HCT116 (cell line): ENCODE results near the gene C4orf51. TPM values are rescaled to one million over a fixed set of nuclear protein-coding genes. Genes with fewer than 3 reads are reported as not detected.

Source experiments
- ATAC-seq: fragments of 200-7000 bp; cut with Tn5 transposase; 2 replicates; pipeline ENCODE4 v1.9.1; 2020; ENCODE audit warnings: mild to moderate bottlenecking, moderate library complexity
- BruUV-seq: library from RNA; stranded (reverse); fragments of 400-500 nt; replicated peaks from 2 replicates; lab custom pipeline; 2021; lab: Mats Ljungman, UMichigan
- CTCF ChIA-PET: fragments of 300-600 bp; sonication (Branson Sonifier 250); formaldehyde crosslinking; loops from one replicate; lab custom pipeline; 2021; ENCODE audit warnings: antibody characterized with exemption; lab: Charles Lee
- POLR2A ChIA-PET: fragments of 300-600, 350-600 bp; sonication (Branson Sonifier 250); formaldehyde crosslinking; loops from one replicate; lab custom pipeline; 2021; ENCODE audit warnings: antibody characterized with exemption; lab: Charles Lee
- RAD21 ChIA-PET, 2 experiments: fragments of 300-600 bp; sonication (Branson Sonifier 250); formaldehyde crosslinking; loops; one replicate each; lab custom pipeline; 2023; ENCODE audit warnings: low total read pairs in 2 of 2; ENCODE audit not compliant: uncharacterized antibody in 2 of 2, unreplicated experiment in 2 of 2, low non-redundant PET in 1 of 2; lab: Charles Lee
- DNase-seq: peaks from one replicate; pipeline ENCODE4 v3.0.0-alpha.2; 2010; ENCODE audit warnings: low read depth, low spot score
- H2AFZ ChIP-seq: fragments of 200-600 bp; shearing (Covaris generic), sonication (generic); 2 replicates; pipeline ENCODE4 v1.6.1; 2017; ENCODE audit warnings: low read depth, mixed run types, mixed read lengths, antibody characterized with exemption, low read length; ENCODE audit not compliant: poor library complexity, severe bottlenecking
- H3K27ac ChIP-seq: 2 replicates; pipeline ENCODE4 v1.5.1; 2012; ENCODE audit warnings: low read depth, low read length
- H3K27me3 ChIP-seq: fragments of 200-600 bp; sonication (generic); 2 replicates; pipeline ENCODE4 v1.6.1; 2016; ENCODE audit warnings: mixed run types, low read length, mixed read lengths; ENCODE audit not compliant: insufficient read depth
- H3K36me3 ChIP-seq, 2 experiments: fragments of 200-500 bp in 1 of 2; fragments of 200-600 bp in 1 of 2; sonication (Bioruptor generic) in 1 of 2; sonication (generic) in 1 of 2; 2 replicates each; pipeline versions ENCODE4 v1.5.1 to v1.6.1; 2014 to 2016; ENCODE audit warnings: low read length in 2 of 2, inconsistent platforms in 1 of 2, mixed read lengths in 1 of 2, mixed run types in 1 of 2; ENCODE audit not compliant: insufficient read depth in 2 of 2, control insufficient read depth in 1 of 2
- H3K4me1 ChIP-seq, 2 experiments: fragments of 200-600 bp in 1 of 2; sonication (generic) in 1 of 2; 2 replicates each; pipeline versions ENCODE4 v1.5.1 to v1.6.1; 2012 to 2017; ENCODE audit warnings: low read length in 2 of 2, inconsistent platforms in 1 of 2, mild to moderate bottlenecking in 1 of 2, mixed read lengths in 1 of 2, mixed run types in 1 of 2, moderate library complexity in 1 of 2; ENCODE audit not compliant: insufficient read depth in 2 of 2, control insufficient read depth in 1 of 2
- H3K4me2 ChIP-seq: fragments of 200-600 bp; sonication (generic); 2 replicates; pipeline ENCODE4 v1.6.1; 2017; ENCODE audit warnings: mixed run types, low read length, mixed read lengths
- H3K4me3 ChIP-seq, 2 experiments: fragments of 200-600 bp in 1 of 2; sonication (generic) in 1 of 2; replicated peaks in 1 of 2; 2 replicates each; pipeline ENCODE4 v1.5.1; 2011 to 2016; ENCODE audit warnings: low read length in 2 of 2, control low read depth in 1 of 2, low read depth in 1 of 2, mild to moderate bottlenecking in 1 of 2, mixed read lengths in 1 of 2, mixed run types in 1 of 2
- H3K79me2 ChIP-seq: fragments of 200-600 bp; sonication (generic); 2 replicates; pipeline ENCODE4 v1.6.1; 2017; ENCODE audit warnings: mild to moderate bottlenecking, mixed run types, low read length, moderate library complexity, mixed read lengths; ENCODE audit not compliant: insufficient read depth
- H3K9ac ChIP-seq: fragments of 200-600 bp; sonication (generic); 2 replicates; pipeline ENCODE4 v1.6.1; 2016; ENCODE audit warnings: low read length, mixed read lengths
- H3K9me2 ChIP-seq: fragments of 200-600 bp; sonication (generic), shearing (Covaris generic); 2 replicates; pipeline ENCODE4 v1.6.1; 2017; ENCODE audit warnings: mixed run types, mild to moderate bottlenecking, moderate library complexity; ENCODE audit not compliant: insufficient read depth
- H3K9me3 ChIP-seq, 2 experiments: fragments of 200-500 bp in 1 of 2; fragments of 200-600 bp in 1 of 2; sonication (Bioruptor generic) in 1 of 2; sonication (generic) in 1 of 2; 2 replicates each; pipeline ENCODE4 v1.6.1; 2014 to 2017; ENCODE audit warnings: low read length in 2 of 2, mixed read lengths in 2 of 2, inconsistent platforms in 1 of 2, low read depth in 1 of 2, mild to moderate bottlenecking in 1 of 2, mixed run types in 1 of 2, moderate library complexity in 1 of 2; ENCODE audit not compliant: control insufficient read depth in 1 of 2, insufficient read depth in 1 of 2
- H4K20me1 ChIP-seq: fragments of 200-600 bp; sonication (generic), shearing (Covaris generic); 2 replicates; pipeline ENCODE4 v1.6.1; 2017; ENCODE audit warnings: mixed run types, mild to moderate bottlenecking, moderate library complexity; ENCODE audit not compliant: insufficient read depth
- CBX3 ChIP-seq: IDR thresholded peaks from 2 replicates; pipeline ENCODE4 v1.6.1; 2012; ENCODE audit warnings: low read depth
- CEBPB ChIP-seq: IDR thresholded peaks from 2 replicates; pipeline ENCODE4 v1.6.1; 2012; ENCODE audit warnings: low read depth
- CTCF ChIP-seq, 3 experiments: fragments of 200-600 bp in 1 of 3; sonication (generic) in 1 of 3; IDR thresholded peaks in 2 of 3; conservative IDR thresholded peaks in 1 of 3; 2 replicates each; pipeline ENCODE4 v1.5.1; 2012 to 2017; ENCODE audit warnings: low read depth in 2 of 3, low read length in 2 of 3, antibody characterized with exemption in 1 of 3, borderline replicate concordance in 1 of 3, control low read depth in 1 of 3, mild to moderate bottlenecking in 1 of 3, mixed read lengths in 1 of 3, mixed run types in 1 of 3, moderate library complexity in 1 of 3; ENCODE audit not compliant: insufficient read depth in 1 of 3
- EGR1 ChIP-seq: IDR thresholded peaks from 2 replicates; pipeline ENCODE4 v1.6.1; 2012; ENCODE audit warnings: low read depth
- ELF1 ChIP-seq: IDR thresholded peaks from 2 replicates; pipeline ENCODE4 v1.6.1; 2012; ENCODE audit warnings: low read depth, borderline replicate concordance
- EZH2 ChIP-seq: fragments of 200-600 bp; sonication (generic); IDR thresholded peaks from 2 replicates; pipeline ENCODE4 v1.6.1; 2017; ENCODE audit warnings: antibody characterized with exemption, mixed run types
- EZH2phosphoT487 ChIP-seq: fragments of 200-600 bp; IDR thresholded peaks from 2 replicates; pipeline ENCODE4 v1.6.1; 2018; ENCODE audit warnings: antibody characterized with exemption, borderline replicate concordance
- FOSL1 ChIP-seq: IDR thresholded peaks from 2 replicates; pipeline ENCODE4 v1.6.1; 2012; ENCODE audit warnings: low read depth
- MAX ChIP-seq: IDR thresholded peaks from 2 replicates; pipeline ENCODE4 v1.6.1; 2012
- POLR2A ChIP-seq: IDR thresholded peaks from 2 replicates; pipeline ENCODE4 v1.7.0; 2011; ENCODE audit warnings: borderline replicate concordance; ENCODE audit not compliant: insufficient read depth, insufficient read length; ENCODE audit errors: extremely low read depth
- POLR2AphosphoS5 ChIP-seq: IDR thresholded peaks from 2 replicates; pipeline ENCODE4 v1.6.1; 2011; ENCODE audit warnings: mild to moderate bottlenecking, low read depth, low read length, moderate library complexity
- SIN3A ChIP-seq: IDR thresholded peaks from 2 replicates; pipeline ENCODE4 v1.6.1; 2012; ENCODE audit warnings: low read depth
- SP1 ChIP-seq: IDR thresholded peaks from 2 replicates; pipeline ENCODE4 v1.6.1; 2012; ENCODE audit warnings: low read depth
- SRF ChIP-seq: IDR thresholded peaks from 2 replicates; pipeline ENCODE4 v1.6.1; 2012; ENCODE audit warnings: low read depth
- TCF7L2 ChIP-seq: IDR thresholded peaks from 2 replicates; pipeline ENCODE4 v1.7.0; 2011; ENCODE audit warnings: borderline replicate concordance, inconsistent platforms; ENCODE audit not compliant: insufficient read depth, insufficient read length; ENCODE audit errors: extremely low read depth
- YY1 ChIP-seq: IDR thresholded peaks from 2 replicates; pipeline ENCODE4 v1.6.1; 2011; ENCODE audit warnings: low read length, low read depth, moderate library complexity, mild to moderate bottlenecking; ENCODE audit not compliant: insufficient replicate concordance; ENCODE audit errors: extremely low read depth
- ZFX ChIP-seq: fragments of 450-650 bp; IDR thresholded peaks from 2 replicates; pipeline ENCODE4 v1.6.1; 2017
- ZNF274 ChIP-seq: fragments of 200-500 bp; sonication (Bioruptor generic); IDR thresholded peaks from 2 replicates; pipeline ENCODE4 v1.6.1; 2014; ENCODE audit warnings: mild to moderate bottlenecking, low read depth, low read length, inconsistent platforms
- intact Hi-C: fragments of 100-400 bp; cut with micrococcal nuclease; formaldehyde crosslinking; loops from 2 replicates; pipeline ENCODE4 v1.10.0; 2022
- total RNA-seq: library from RNA; stranded (reverse); gene quantifications from one replicate; pipeline ENCODE4 v1.2.1, GENCODE V29; 2021; ENCODE audit not compliant: unreplicated experiment

The C4orf51 gene
- total RNA-seq, 1 experiment from 2014 or later: not detected

GRCh38 chr4:145769450-145770037 is 89.6 kb downstream of the C4orf51 start:
- H3K79me2 ChIP-seq: no peaks in the 10 kb centered on the region
- H3K9ac ChIP-seq: no peak overlapping the region
- H3K4me1 ChIP-seq: no peaks in the 10 kb centered on the region
- ATAC-seq: no peak
- no peak overlapping the region for H2AFZ ChIP-seq
- ChIA-PET POLR2A (no interaction called here), CTCF (no interaction called here), RAD21 (no interaction called here)
- no peak overlapping the region for H3K4me3 ChIP-seq
- DNase-seq: no peak
- no peaks in the 10 kb centered on the region for H4K20me1 ChIP-seq
- no TSS peak for BruUV-seq
- intact Hi-C loops: no loop called here
- H3K27ac ChIP-seq: no peak overlapping the region
- H3K9me2 ChIP-seq: no peaks in the 10 kb centered on the region
- no peaks in the 10 kb centered on the region for H3K9me3 ChIP-seq
- H3K27me3 ChIP-seq: no peaks in the 10 kb centered on the region
- no peak for TF ChIP-seq ZNF274
- no peak for TF ChIP-seq SIN3A
- TF ChIP-seq CTCF (IDR thresholded peaks at IDR 0.05 in 2 of 3, conservative IDR thresholded peaks at IDR 0.05 in 1 of 3; ENCODE audit: borderline replicate concordance in 1 of 3, insufficient read depth in 1 of 3, low read depth in 2 of 3, low read length in 2 of 3): no peak
- no peak overlapping the region for H3K4me2 ChIP-seq
- H3K36me3 ChIP-seq: peaks cover 8 to 13% of the 10 kb centered on the region in 2 experiments; a peak in 2 of 4 replicates

- POLR2A ChIA-PET: no interaction called here
- H4K20me1 ChIP-seq: no peaks in the 10 kb centered on the region
- no peak overlapping the region for H3K27ac ChIP-seq
- no TSS peak for BruUV-seq
- no peak overlapping the region for H3K9ac ChIP-seq
- RAD21 ChIA-PET: no interaction called here
- H3K9me2 ChIP-seq: no peaks in the 10 kb centered on the region
- no peaks in the 10 kb centered on the region for H3K9me3 ChIP-seq
- no peak overlapping the region for H3K4me2 ChIP-seq
- no peaks in the 10 kb centered on the region for H3K4me1 ChIP-seq
- no peak overlapping the region for H3K4me3 ChIP-seq
- intact Hi-C loops: no loop called here
- ATAC-seq: no peak
- DNase-seq: no peak
- H3K79me2 ChIP-seq: no peaks in the 10 kb centered on the region
- peaks cover 7% of the 10 kb centered on the region in 2 experiments; a peak in 2 of 4 replicates for H3K36me3 ChIP-seq
- H2AFZ ChIP-seq: no peak overlapping the region
- H3K27me3 ChIP-seq: no peaks in the 10 kb centered on the region
- CTCF ChIA-PET: no interaction called here
- TF ChIP-seq EZH2phosphoT487: no peak
- no peak for TF ChIP-seq EZH2
- no peak for TF ChIP-seq CBX3
- TF ChIP-seq TCF7L2: no peak
- no peak for TF ChIP-seq YY1
- no peak for TF ChIP-seq POLR2A
- no peak for TF ChIP-seq POLR2AphosphoS5
- no peak for TF ChIP-seq ZFX
- TF ChIP-seq SRF: no peak
- no peak for TF ChIP-seq CTCF (IDR thresholded peaks at IDR 0.05 in 2 of 3, conservative IDR thresholded peaks at IDR 0.05 in 1 of 3; ENCODE audit: borderline replicate concordance in 1 of 3, insufficient read depth in 1 of 3, low read depth in 2 of 3, low read length in 2 of 3)
- no peak for TF ChIP-seq FOSL1
- TF ChIP-seq SP1: no peak
- TF ChIP-seq SIN3A: no peak
- no peak for TF ChIP-seq ELF1
- no peak for TF ChIP-seq EGR1
- TF ChIP-seq MAX: no peak
- no peak for TF ChIP-seq CEBPB
These were observed 90.2 kb downstream of the C4orf51 start for GRCh38 chr4:145770124-145770523.
